T-cell (primary cell): Measurements from ENCODE around the gene NPHP3. TPM values are rescaled to one million over a fixed set of nuclear protein-coding genes. Genes with fewer than 3 reads are reported as not detected.

Source experiments
- ATAC-seq, 4 experiments: fragments of 200-7000 bp in 3 of 4; fragments of 150-1000 bp in 1 of 4; cut with Tn5 transposase; replicated peaks in 1 of 4; 1 replicate in 3 of 4; 2 replicates in 1 of 4; pipeline ENCODE4 v1.10.0; 2021; ENCODE audit warnings: moderate library complexity in 3 of 4, mild to moderate bottlenecking in 2 of 4, moderate number of reproducible peaks in 1 of 4
- CTCF ChIA-PET, 2 donors: fragments of 300-600 bp; sonication (Branson Sonifier 250); formaldehyde crosslinking; loops; one replicate each; lab custom pipeline; 2022; ENCODE audit warnings: antibody characterized with exemption in 2 of 2; lab: Charles Lee
- POLR2A ChIA-PET, 2 donors: fragments of 300-600 bp; sonication (Branson Sonifier 250); formaldehyde crosslinking; loops; one replicate each; lab custom pipeline; 2022; ENCODE audit warnings: antibody characterized with exemption in 2 of 2; lab: Charles Lee
- DNase-seq, 35 experiments: peaks; one replicate each; pipeline versions ENCODE4 v3.0.0 to v3.0.0-alpha.2; 2013 to 2023
- H3K27ac ChIP-seq: one replicate; pipeline ENCODE4 v1.5.1; 2013; ENCODE audit warnings: low read length
- H3K27me3 ChIP-seq, 2 experiments: replicated peaks in 1 of 2; 1 replicate in 1 of 2; 2 replicates in 1 of 2; pipeline versions ENCODE4 v1.6.1 to v1.7.0; 2013; ENCODE audit warnings: low read length in 1 of 2, mixed read lengths in 1 of 2; ENCODE audit not compliant: control insufficient read depth in 2 of 2, insufficient read depth in 2 of 2; ENCODE audit errors: extremely low read depth in 1 of 2
- H3K36me3 ChIP-seq, 2 donors: 1 replicate in 1 of 2; 2 replicates in 1 of 2; pipeline versions ENCODE4 v1.6.1 to v1.7.0; 2013; ENCODE audit warnings: low read length in 1 of 2; ENCODE audit not compliant: control insufficient read depth in 2 of 2, insufficient read depth in 1 of 2; ENCODE audit errors: extremely low read depth in 1 of 2
- H3K4me1 ChIP-seq, 2 experiments: 1 replicate in 1 of 2; 2 replicates in 1 of 2; pipeline versions ENCODE4 v1.6.1 to v1.7.0; 2013; ENCODE audit warnings: low read length in 2 of 2, mixed read lengths in 1 of 2; ENCODE audit not compliant: insufficient read depth in 2 of 2, control insufficient read depth in 1 of 2; ENCODE audit errors: extremely low read depth in 1 of 2
- H3K4me3 ChIP-seq, 2 donors: 1 replicate in 1 of 2; 2 replicates in 1 of 2; pipeline versions ENCODE4 v1.5.1 to v1.7.0; 2013; ENCODE audit warnings: mild to moderate bottlenecking in 2 of 2, low read length in 1 of 2, moderate library complexity in 1 of 2; ENCODE audit not compliant: control insufficient read depth in 1 of 2; ENCODE audit errors: extremely low read depth in 1 of 2
- H3K9me3 ChIP-seq: 2 replicates; pipeline ENCODE4 v1.7.0; 2013
- H3K27ac Mint-ChIP-seq, 2 donors: one replicate each; pipeline ENCODE4 v1.8.0; 2020 to 2021; ENCODE audit warnings: mild to moderate bottlenecking in 2 of 2, mixed read lengths in 2 of 2
- H3K27me3 Mint-ChIP-seq, 2 donors: one replicate each; pipeline ENCODE4 v1.8.0; 2021 to 2022; ENCODE audit warnings: mixed read lengths in 2 of 2
- H3K36me3 Mint-ChIP-seq: one replicate; pipeline ENCODE4 v1.8.0; 2021; ENCODE audit warnings: mixed read lengths
- H3K4me1 Mint-ChIP-seq, 3 donors: one replicate each; pipeline ENCODE4 v1.8.0; 2020 to 2022; ENCODE audit warnings: mixed read lengths in 3 of 3, mild to moderate bottlenecking in 1 of 3
- H3K4me3 Mint-ChIP-seq, 3 donors: one replicate each; pipeline ENCODE4 v1.8.0; 2020 to 2022; ENCODE audit warnings: mild to moderate bottlenecking in 3 of 3, mixed read lengths in 3 of 3, moderate library complexity in 3 of 3
- H3K9me3 Mint-ChIP-seq, 3 donors: one replicate each; pipeline ENCODE4 v1.8.0; 2020 to 2022; ENCODE audit warnings: mixed read lengths in 3 of 3
- WGBS: methylation state at CpG from one replicate; pipeline ENCODE4 v1.1.5; 2013; ENCODE audit warnings: missing lambda C conversion rate; ENCODE audit not compliant: insufficient coverage; 5-methylcytosine and 5-hydroxymethylcytosine counted together
- total RNA-seq, 35 experiments: library from RNA in 6 of 35; stranded (reverse) in 6 of 35; fragments of 120-200 nt in 1 of 35; gene quantifications; one replicate each; pipeline versions ENCODE4 v1.2.1 to v1.2.4 and lab custom pipeline; 2013 to 2026

The NPHP3 gene
- total RNA-seq, 5 donors from 2014 or later (not counting 1 experiment from before 2014, with no cell fraction given) = 28.2 to 60.8 (median 52.1) TPM

DNA sequence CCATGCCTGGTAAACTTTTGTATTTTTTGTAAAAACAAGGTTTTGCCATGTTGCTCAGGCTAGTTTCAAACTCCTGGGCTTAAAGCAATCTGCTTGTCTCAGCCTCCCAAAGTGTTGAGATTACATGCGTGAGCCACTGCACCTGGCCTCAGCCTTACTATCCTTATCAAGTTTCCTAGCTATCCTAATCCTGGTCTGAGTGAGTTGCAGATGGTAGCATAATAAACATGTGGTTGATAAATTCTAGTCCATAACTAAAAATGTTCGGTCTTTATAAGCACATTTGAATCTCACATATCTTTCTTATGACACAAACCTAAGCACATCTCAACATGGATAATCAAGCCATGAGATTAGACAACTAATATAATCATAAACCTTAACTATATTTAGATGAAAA, 18.5 kb downstream of the NPHP3 start:
- WGBS = no CpG with 5 or more reads among the region's 2 CpGs
- H3K9me3 ChIP-seq = no peaks in the 10 kb centered on the region
- no peak overlapping the region for H3K27ac Mint-ChIP-seq

DNA sequence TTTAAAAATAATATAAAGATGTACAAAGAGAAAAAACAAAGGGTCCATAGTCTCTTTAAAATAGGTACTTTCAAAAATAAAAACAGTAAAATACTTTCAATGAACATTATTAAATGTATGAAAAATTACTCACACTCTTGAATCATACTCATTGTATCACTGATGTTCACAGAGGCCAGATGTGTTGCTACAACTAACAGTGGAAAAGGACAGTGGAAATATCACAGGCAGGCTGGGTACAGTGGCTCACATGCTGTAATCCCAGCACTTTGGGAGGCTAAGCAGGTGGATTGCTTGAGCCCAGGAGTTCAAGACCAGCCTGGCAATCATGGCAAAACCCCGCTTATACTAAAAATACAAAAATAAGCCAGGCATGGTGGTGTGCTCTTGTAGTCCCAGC, 26.8 kb downstream of the NPHP3 start:
- peaks cover 51% of the 10 kb centered on the region for H3K36me3 Mint-ChIP-seq
- Histone ChIP-seq H3K9me3 (no peaks in the 10 kb centered on the region), H3K4me3 (no peak overlapping the region), H3K4me1 (no peaks in the 10 kb centered on the region), H3K36me3 (peaks cover 2 to 61% of the 10 kb centered on the region in 2 donors), H3K27me3 (no peaks in the 10 kb centered on the region), H3K27ac (no peak overlapping the region)
- H3K9me3 Mint-ChIP-seq = no peaks in the 10 kb centered on the region
- no peak overlapping the region for H3K27ac Mint-ChIP-seq
- H3K4me1 Mint-ChIP-seq = no peaks in the 10 kb centered on the region
- DNase-seq = no peak
- POLR2A ChIA-PET = no interaction called here
- no peak overlapping the region for H3K4me3 Mint-ChIP-seq
- ATAC-seq = no peak
- no peaks in the 10 kb centered on the region for H3K27me3 Mint-ChIP-seq
- WGBS = 100% methylated on average over 1 of the region's 1 CpG
- CTCF ChIA-PET = no interaction called here

More for the DNA sequence above, 18.5 kb downstream of the NPHP3 start:
- H3K36me3 Mint-ChIP-seq = peaks cover 46% of the 10 kb centered on the region
- Histone ChIP-seq H3K27ac (no peak overlapping the region), H3K27me3 (no peaks in the 10 kb centered on the region), H3K4me1 (no peaks in the 10 kb centered on the region), H3K4me3 (no peak overlapping the region), H3K36me3 (peaks cover 7 to 54% of the 10 kb centered on the region in 2 donors)
- no peaks in the 10 kb centered on the region for H3K9me3 Mint-ChIP-seq
- no peak for DNase-seq
- ATAC-seq = no peak
- peaks cover 0 to 7% (median 2%) of the 10 kb centered on the region in 3 donors for H3K4me1 Mint-ChIP-seq
- ChIA-PET CTCF (no interaction called here), POLR2A (no interaction called here)
- no peaks in the 10 kb centered on the region for H3K27me3 Mint-ChIP-seq
- no peak overlapping the region for H3K4me3 Mint-ChIP-seq

DNA sequence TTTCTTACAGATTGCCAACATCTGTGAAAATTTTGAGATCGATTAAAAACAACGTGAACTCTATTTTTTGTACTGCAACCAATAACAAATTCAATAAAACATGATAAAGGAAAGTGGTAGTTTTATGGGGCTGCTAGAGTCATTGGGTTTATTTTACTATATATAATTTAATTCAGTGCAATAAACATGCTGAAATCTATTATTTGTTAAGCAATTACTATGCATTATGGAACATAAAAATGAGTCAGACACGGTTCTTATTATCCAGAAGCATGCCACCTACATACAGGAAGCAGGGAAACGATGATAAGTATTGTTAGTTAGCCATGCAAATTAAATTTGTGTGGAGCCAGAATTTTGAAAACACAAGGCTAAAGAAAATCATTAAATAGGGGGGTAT, 27.2 kb downstream of the NPHP3 start:
- WGBS = no CpG with 5 or more reads among the region's 4 CpGs
- POLR2A ChIA-PET = no interaction called here
- H3K9me3 ChIP-seq = no peaks in the 10 kb centered on the region
- no peaks in the 10 kb centered on the region for H3K27me3 ChIP-seq
- Mint-ChIP-seq H3K4me3 (no peak overlapping the region), H3K36me3 (peaks cover 48% of the 10 kb centered on the region), H3K27ac (no peak overlapping the region), H3K9me3 (no peaks in the 10 kb centered on the region), H3K4me1 (no peaks in the 10 kb centered on the region), H3K27me3 (no peaks in the 10 kb centered on the region)
- H3K27ac ChIP-seq = no peak overlapping the region
- no peak overlapping the region for H3K4me3 ChIP-seq
- H3K4me1 ChIP-seq = no peaks in the 10 kb centered on the region
- CTCF ChIA-PET = no interaction called here
- no peak for DNase-seq
- no peak for ATAC-seq
- H3K36me3 ChIP-seq = peaks cover 2 to 62% of the 10 kb centered on the region in 2 donors

DNA sequence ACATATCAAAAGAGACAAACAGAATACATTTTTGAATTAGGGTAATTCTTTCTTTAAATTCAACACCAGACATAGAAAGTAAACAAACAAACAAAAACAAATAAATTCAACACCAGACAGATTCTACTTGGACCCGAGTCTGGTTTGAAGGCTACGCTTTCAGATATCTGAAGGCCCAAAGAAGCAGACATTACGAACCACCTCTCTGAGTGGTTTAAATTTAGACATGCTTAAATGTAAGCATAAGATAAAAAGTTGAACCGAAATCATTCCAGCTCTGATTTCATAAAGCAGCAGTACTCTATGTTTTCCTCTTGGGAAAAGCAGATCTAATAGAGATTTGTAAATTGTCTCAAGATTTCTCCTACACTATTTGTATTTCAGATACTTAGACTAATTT, 32.2 kb downstream of the NPHP3 start:
- ATAC-seq (no peak), DNase-seq (no peak)
- Mint-ChIP-seq H3K27me3 (no peaks in the 10 kb centered on the region), H3K36me3 (peaks cover 34% of the 10 kb centered on the region), H3K27ac (no peak overlapping the region), H3K4me1 (no peaks in the 10 kb centered on the region), H3K9me3 (no peaks in the 10 kb centered on the region), H3K4me3 (no peak overlapping the region)
- Histone ChIP-seq H3K36me3 (peaks cover 7 to 68% of the 10 kb centered on the region in 2 donors), H3K4me3 (no peak overlapping the region), H3K9me3 (no peaks in the 10 kb centered on the region), H3K27ac (no peak overlapping the region), H3K4me1 (no peaks in the 10 kb centered on the region), H3K27me3 (no peaks in the 10 kb centered on the region)
- ChIA-PET POLR2A (no interaction called here), CTCF (no interaction called here)
- no CpG with 5 or more reads among the region's 4 CpGs for WGBS

DNA sequence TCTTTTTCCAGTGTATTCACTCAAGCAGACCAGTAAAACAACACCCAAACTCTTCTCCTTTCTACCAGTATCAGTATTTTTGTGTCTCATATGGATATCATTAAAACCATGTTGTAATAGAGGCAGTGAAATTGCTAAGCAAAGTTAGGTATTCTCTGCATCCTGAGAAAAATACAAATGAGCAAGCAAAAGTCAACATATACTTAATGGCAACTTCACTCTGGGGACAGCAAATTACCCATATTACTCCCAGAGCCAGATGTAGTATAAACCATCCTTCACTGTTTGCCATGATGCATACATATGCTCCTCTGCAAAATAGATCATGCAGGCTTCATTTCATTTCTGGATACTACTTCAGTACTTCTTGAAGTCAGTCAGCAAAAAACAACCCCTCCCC, 40.0 kb downstream of the NPHP3 start:
- DNase-seq = no peak
- Mint-ChIP-seq H3K4me1 (no peaks in the 10 kb centered on the region), H3K4me3 (no peak overlapping the region), H3K9me3 (no peaks in the 10 kb centered on the region), H3K27me3 (no peaks in the 10 kb centered on the region), H3K27ac (peak overlapping the region; percentile 19 to 44), H3K36me3 (peaks cover 27% of the 10 kb centered on the region)
- H3K9me3 ChIP-seq = no peaks in the 10 kb centered on the region
- ChIA-PET CTCF (interaction anchor here in 1 of 2 donors (0.6 kb wide), 1 partner anchor 28 kb away, joined by 3 read pairs; no protein-coding TSS in a partner anchor), POLR2A (interaction anchor here in 1 of 2 donors (0.6 kb wide), 1 partner anchor 227 kb away, joined by 3 read pairs; no protein-coding TSS in a partner anchor)
- H3K4me1 ChIP-seq = no peaks in the 10 kb centered on the region
- no peak overlapping the region for H3K27ac ChIP-seq
- no peak overlapping the region for H3K4me3 ChIP-seq
- H3K27me3 ChIP-seq = no peaks in the 10 kb centered on the region
- peaks cover 0 to 44% of the 10 kb centered on the region in 2 donors for H3K36me3 ChIP-seq
- ATAC-seq = no peak

DNA sequence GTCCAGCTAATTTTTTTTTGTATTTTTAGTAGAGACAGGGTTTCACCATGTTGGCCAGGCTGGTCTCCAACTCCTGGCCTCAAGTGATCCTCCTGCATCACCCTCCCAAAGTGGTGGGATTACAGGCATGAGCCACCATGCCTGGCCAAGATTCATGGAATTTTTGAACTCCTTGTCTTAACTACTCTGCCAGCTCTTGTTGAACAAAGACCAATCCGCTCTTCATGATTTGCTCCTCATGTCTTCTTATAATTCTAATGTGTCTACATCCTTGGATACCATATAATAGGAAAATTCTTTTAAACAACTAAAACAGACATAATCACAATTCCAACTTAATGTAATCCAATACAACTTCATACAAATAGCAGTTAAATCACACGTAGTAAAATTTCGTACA, 40.8 kb downstream of the NPHP3 start:
- Mint-ChIP-seq H3K27me3 (no peaks in the 10 kb centered on the region), H3K36me3 (peaks cover 25% of the 10 kb centered on the region), H3K27ac (no peak overlapping the region), H3K4me1 (no peaks in the 10 kb centered on the region), H3K9me3 (no peaks in the 10 kb centered on the region), H3K4me3 (no peak overlapping the region)
- Histone ChIP-seq H3K9me3 (no peaks in the 10 kb centered on the region), H3K36me3 (peaks cover 0 to 46% of the 10 kb centered on the region in 2 donors), H3K27ac (no peak overlapping the region), H3K27me3 (no peaks in the 10 kb centered on the region), H3K4me3 (no peak overlapping the region), H3K4me1 (no peaks in the 10 kb centered on the region)
- ATAC-seq (no peak), DNase-seq (no peak)
- WGBS = no CpG with 5 or more reads among the region's 3 CpGs
- ChIA-PET POLR2A (no interaction called here), CTCF (interaction anchor here (0.6 to 0.9 kb wide), 3 partner anchors 38 to 892 kb away, joined by 3 read pairs; partner anchors contain the start of gene CDV3 (in 1 of the 2))

DNA sequence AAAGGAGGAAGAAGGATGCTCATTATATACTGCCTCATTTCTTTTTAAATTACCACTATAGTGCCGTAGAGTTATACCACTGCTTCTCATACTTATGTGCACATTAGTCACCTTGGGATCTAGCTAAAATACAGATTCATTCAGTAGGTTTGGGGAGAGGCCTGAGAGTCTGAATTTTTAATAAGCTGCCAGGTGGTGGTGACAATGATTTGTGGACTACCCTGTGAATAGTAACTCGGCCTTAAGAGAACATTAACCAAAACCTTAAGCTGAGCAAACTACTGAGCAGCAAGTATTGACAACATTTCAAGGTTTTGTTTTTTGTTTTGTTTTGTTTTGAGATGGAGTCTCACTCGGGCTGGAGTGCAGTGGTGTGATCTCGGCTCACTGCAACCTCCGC, 42.3 kb downstream of the NPHP3 start:
- no peaks in the 10 kb centered on the region for H3K27me3 ChIP-seq
- Mint-ChIP-seq H3K36me3 (peaks cover 25% of the 10 kb centered on the region), H3K9me3 (no peaks in the 10 kb centered on the region), H3K4me3 (no peak overlapping the region), H3K27ac (peak overlapping the region in 1 of 2 donors; percentile 29), H3K4me1 (no peaks in the 10 kb centered on the region), H3K27me3 (no peaks in the 10 kb centered on the region)
- H3K4me3 ChIP-seq = no peak overlapping the region
- no peak overlapping the region for H3K27ac ChIP-seq
- no peaks in the 10 kb centered on the region for H3K4me1 ChIP-seq
- H3K36me3 ChIP-seq = peaks cover 0 to 39% of the 10 kb centered on the region in 2 donors
- 96% methylated on average over 3 of the region's 5 CpGs for WGBS
- H3K9me3 ChIP-seq = no peaks in the 10 kb centered on the region
- ChIA-PET CTCF (interaction anchor here (0.9 to 1.1 kb wide), 2 partner anchors 12 to 13 kb away, joined by 3 read pairs; no protein-coding TSS in a partner anchor), POLR2A (no interaction called here)
- ATAC-seq = no peak
- DNase-seq = no peak
